AG10803 (cell line): ENCODE measurements around the gene RALB.

Experiments
- DNase-seq: peaks from one replicate; pipeline ENCODE4 v3.0.0; 2010; ENCODE audit warnings: low read depth
- H3K4me3 ChIP-seq: 2 replicates; pipeline ENCODE4 v1.5.1; 2011; ENCODE audit warnings: mild to moderate bottlenecking, low read length, control low read depth
- TF ChIP-seq, protein P1 (sequence below): conservative IDR thresholded peaks from 2 replicates; pipeline ENCODE4 v1.5.1; 2011; ENCODE audit warnings: mild to moderate bottlenecking, low read length, control low read depth, inconsistent platforms

Gene RALB, protein sequence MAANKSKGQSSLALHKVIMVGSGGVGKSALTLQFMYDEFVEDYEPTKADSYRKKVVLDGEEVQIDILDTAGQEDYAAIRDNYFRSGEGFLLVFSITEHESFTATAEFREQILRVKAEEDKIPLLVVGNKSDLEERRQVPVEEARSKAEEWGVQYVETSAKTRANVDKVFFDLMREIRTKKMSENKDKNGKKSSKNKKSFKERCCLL

DNA sequence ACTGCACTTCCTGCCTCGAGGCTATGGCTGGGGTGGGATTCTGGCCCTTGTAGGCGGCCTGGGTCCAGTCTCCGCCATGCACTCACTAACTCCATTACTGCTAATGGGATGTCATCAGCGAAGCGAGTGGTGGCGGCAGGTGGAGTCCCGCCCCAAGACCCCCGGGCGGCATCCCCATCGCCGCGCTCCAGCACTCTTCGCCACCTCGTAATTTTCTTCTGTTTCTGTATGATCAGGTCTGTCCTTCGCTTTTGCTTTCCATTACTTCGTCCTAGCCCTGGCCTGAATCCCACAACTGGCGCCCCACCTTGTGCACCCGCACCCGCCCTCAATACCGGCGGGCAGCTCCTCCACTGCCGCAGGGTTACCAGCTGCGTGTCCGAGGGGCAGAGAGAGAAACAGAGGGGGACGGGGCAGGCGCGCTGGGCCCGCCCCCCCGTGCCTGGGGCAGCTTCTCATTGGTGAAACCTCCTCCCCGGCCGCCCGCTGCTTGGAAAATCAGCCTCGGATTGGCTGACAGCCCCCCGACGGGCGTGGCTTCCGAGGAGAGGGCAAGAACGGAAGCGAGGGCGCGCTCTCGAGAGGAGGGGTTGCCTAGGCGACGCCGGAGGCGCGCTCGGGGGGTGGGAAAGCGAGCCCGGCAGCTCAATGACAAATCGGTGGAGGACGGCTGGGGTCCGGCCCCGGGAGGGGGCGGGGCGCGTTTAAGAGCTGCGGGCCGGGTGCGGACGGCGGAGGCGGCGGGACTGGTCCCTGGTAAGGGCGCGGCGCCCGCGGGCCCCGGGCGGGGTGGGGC, at the start of gene RALB:
Gene RALB, plus strand, starts transcription at position 628 of the 796 bp plus-strand sequence. CDS start 25,813 bp downstream, outside the sequence.
- DNase-seq: peak; percentile 97
- H3K4me3 ChIP-seq: peak within 1 kb of the TSS; percentile 86
- TF ChIP-seq, protein P1, sequence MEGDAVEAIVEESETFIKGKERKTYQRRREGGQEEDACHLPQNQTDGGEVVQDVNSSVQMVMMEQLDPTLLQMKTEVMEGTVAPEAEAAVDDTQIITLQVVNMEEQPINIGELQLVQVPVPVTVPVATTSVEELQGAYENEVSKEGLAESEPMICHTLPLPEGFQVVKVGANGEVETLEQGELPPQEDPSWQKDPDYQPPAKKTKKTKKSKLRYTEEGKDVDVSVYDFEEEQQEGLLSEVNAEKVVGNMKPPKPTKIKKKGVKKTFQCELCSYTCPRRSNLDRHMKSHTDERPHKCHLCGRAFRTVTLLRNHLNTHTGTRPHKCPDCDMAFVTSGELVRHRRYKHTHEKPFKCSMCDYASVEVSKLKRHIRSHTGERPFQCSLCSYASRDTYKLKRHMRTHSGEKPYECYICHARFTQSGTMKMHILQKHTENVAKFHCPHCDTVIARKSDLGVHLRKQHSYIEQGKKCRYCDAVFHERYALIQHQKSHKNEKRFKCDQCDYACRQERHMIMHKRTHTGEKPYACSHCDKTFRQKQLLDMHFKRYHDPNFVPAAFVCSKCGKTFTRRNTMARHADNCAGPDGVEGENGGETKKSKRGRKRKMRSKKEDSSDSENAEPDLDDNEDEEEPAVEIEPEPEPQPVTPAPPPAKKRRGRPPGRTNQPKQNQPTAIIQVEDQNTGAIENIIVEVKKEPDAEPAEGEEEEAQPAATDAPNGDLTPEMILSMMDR: no peak

DNA sequence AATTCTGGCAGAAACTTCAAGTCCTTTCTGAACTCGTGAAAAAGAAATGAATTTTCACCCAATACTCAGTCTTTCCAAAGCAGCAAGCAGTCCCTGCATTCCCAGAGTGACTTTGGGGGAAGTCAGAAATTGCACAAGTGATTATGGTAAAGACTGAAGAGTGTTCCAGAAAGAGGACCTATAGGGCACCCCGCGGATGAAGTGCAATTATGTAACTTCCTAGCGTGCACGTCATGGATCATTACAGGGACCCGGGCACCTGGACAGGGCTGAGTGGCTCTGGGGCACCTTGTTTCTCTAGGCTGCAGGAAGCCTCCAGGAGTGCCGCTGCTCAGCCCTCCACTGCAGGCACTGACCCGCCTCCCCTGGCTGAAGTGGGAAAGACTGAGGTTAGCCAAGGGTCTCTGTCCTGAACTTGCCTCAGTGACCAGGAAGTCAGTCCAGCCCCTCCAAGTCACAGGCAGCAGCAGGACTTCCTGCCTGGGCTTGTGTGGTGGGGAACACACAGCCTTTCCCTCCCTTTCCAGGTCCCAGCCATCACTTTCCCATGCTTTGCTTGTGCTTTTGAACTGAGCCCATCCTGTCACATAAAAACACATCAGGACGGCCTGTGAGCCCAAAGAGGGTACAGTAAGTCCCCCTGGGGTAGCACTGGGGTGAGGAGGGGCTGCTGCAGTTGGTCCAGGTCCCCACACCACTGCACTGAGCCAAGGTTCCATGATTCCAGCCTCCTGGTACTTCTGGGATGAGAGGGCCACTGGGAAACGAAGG, 49.2 kb upstream of the RALB start:
- DNase-seq: no peak
- TF ChIP-seq, protein P1: no peak
- H3K4me3 ChIP-seq: no peak overlapping the region

DNA sequence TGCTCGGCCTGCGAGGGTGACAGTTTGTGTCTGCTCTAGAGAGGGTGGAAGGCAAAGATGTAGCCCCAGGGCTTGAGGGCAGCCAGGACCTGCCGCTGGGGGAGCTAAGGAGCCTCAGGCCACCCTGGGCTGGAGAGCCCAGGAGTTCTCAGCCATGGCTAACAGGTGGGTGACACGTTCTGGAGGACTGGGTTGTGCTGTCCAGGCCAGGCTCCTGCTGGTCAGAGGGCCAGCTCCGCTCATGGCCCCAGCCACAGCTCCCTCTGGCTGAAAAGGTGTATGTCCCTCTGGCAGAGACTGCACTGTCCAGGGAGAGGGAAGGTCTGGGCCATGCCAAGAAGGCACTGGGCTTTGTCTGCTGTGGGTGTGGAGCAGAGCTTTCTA, 48.6 kb upstream of the RALB start:
- TF ChIP-seq, protein P1: 0 out of 2 replicates have a peak, but pooled peaks have one; percentile 12
- no peak for DNase-seq
- H3K4me3 ChIP-seq: no peak overlapping the region

DNA sequence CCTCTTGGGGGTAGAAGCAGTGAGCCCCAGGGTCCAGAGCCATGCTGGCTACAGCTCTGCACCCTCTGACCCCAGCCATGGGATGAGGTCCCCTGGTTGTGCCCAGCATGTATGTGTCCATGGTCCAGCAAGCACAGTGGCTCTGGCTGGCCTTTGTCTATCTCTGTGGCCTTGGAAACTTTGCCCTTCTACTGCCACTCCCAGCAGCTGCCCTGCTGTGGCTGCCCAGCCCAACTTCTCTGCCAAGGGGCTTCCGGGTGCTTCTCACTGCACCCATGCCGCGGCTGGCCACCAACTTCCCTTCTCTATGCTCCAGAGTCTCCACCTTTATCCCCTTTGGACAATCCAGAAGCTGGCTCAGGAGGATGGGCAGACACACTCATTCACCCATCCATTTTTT, 48.2 kb upstream of the RALB start:
- DNase-seq: no peak
- TF ChIP-seq, protein P1: no peak

DNA sequence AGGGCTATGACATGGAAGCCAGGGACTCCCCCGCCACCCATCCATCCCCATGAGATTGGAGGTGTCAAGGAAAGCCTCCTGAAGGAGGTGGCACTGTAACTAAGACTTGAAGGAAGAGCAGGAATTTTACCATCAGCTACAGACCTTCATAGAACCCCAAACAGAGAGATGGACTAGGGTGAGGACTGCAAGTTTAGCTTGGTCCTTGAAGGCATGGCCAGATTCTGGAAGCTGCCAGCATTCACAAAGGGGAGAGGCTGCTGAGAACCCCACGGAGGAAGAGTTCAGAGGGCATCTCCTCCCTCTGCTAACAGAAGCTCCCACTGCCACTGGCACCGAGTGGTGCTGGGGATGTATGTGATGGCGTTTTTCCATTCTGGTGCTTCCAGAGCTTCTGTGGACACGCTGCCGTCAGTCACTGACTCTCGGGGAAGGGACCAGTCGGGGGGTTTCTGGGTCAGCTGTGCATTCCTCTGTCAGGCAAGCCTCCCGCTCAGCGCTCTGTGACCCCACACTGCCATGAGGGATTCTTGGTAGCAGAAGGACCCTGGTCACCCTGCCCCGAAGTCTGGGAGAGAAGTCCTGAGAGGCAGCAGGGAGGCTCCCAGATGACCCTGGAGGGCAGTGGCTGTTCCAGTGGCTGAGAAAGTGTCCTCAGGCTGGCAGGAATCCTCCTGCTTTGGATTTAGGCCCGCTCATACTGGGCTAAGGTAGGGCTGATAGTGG, 47.5 kb upstream of the RALB start:
- DNase-seq: no peak
- no peak overlapping the region for H3K4me3 ChIP-seq
- TF ChIP-seq, protein P1: no peak

More for the DNA sequence above, 48.2 kb upstream of the RALB start:
- no peak overlapping the region for H3K4me3 ChIP-seq

DNA sequence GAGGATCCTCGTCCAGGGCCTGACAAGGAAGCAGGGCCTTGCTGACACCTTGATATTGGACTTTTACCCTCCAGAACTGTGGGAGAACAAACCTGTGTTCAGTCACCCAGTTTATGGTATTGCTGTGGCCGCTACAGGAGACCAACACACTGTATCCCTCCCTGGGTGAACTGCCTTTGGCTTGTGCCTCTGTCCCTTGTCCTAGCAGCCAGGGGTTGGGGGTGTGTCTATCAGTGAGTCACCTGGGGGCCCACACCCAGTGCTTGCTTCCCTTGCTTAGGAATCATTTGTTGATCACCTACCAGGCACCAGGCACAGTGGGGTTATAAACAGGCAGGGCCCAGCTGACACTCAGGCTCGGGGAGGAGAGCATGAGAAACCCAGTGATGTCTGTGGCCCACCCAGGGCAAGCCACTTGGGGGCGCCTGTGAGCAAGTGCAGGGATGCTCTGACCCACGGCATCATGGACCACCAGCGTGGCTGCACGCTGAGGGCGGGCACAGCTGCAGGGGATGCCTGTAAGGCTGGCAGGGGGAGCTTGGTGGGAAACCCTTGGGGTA, 46.5 kb upstream of the RALB start:
- DNase-seq: no peak
- no peak overlapping the region for H3K4me3 ChIP-seq
- TF ChIP-seq, protein P1: peak; percentile 41
